Sigmoid colon (tissue), 4 donors: Measurements from ENCODE around the gene GP2.

Experiments
- POLR2AphosphoS5 ChIP-seq, 4 donors: sonication (generic); formaldehyde crosslinking; IDR thresholded peaks; one replicate each; pipeline ENCODE4 v1.6.1; 2017; ENCODE audit warnings: antibody characterized with exemption in 4 of 4
- TF ChIP-seq, protein P1 (sequence below), 4 experiments: fragments of 450-650 bp in 3 of 4; fragments of 200-600 bp in 1 of 4; IDR thresholded peaks; one replicate each; pipeline ENCODE4 v1.5.1; 2016 to 2019; ENCODE audit warnings: antibody characterized with exemption in 4 of 4, mild to moderate bottlenecking in 3 of 4, moderate library complexity in 2 of 4

DNA sequence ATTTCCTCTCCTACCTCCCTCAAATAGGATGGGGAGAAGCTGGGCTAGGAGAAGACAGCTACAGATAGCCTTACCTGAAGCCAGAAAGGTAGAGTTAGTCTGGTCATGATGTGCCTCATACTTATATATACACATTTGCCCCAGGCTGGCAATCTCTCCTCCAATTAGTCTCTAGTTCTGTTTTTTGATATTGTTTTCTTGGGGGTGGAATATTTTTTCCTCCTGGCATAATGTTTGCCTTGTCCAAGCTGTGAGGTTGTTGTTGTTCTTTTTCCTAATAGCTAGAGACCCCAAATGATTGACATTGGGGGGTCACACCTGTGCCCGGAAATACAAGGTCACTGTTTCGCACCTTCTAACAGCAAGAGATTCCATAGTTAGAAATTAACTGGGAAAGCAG is 25.3 kb upstream of the GP2 start, which contains the start of gene UMOD:
- TF ChIP-seq, protein P1, sequence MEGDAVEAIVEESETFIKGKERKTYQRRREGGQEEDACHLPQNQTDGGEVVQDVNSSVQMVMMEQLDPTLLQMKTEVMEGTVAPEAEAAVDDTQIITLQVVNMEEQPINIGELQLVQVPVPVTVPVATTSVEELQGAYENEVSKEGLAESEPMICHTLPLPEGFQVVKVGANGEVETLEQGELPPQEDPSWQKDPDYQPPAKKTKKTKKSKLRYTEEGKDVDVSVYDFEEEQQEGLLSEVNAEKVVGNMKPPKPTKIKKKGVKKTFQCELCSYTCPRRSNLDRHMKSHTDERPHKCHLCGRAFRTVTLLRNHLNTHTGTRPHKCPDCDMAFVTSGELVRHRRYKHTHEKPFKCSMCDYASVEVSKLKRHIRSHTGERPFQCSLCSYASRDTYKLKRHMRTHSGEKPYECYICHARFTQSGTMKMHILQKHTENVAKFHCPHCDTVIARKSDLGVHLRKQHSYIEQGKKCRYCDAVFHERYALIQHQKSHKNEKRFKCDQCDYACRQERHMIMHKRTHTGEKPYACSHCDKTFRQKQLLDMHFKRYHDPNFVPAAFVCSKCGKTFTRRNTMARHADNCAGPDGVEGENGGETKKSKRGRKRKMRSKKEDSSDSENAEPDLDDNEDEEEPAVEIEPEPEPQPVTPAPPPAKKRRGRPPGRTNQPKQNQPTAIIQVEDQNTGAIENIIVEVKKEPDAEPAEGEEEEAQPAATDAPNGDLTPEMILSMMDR (IDR thresholded peaks at IDR 0.05) = no peak
- TF ChIP-seq POLR2AphosphoS5 (IDR thresholded peaks at IDR 0.05) = no peak
